DMS153 treated with DMSO at 0.1 percent for 48 hours (cell line): Measurements from ENCODE around the gene ASF1B.

ENCODE experiments used
- DNase-seq: peaks from one replicate; lab custom pipeline; 2025; ENCODE audit not compliant: unreplicated experiment; lab: John Stamatoyannopoulos, UW

ASF1B gene

DNA sequence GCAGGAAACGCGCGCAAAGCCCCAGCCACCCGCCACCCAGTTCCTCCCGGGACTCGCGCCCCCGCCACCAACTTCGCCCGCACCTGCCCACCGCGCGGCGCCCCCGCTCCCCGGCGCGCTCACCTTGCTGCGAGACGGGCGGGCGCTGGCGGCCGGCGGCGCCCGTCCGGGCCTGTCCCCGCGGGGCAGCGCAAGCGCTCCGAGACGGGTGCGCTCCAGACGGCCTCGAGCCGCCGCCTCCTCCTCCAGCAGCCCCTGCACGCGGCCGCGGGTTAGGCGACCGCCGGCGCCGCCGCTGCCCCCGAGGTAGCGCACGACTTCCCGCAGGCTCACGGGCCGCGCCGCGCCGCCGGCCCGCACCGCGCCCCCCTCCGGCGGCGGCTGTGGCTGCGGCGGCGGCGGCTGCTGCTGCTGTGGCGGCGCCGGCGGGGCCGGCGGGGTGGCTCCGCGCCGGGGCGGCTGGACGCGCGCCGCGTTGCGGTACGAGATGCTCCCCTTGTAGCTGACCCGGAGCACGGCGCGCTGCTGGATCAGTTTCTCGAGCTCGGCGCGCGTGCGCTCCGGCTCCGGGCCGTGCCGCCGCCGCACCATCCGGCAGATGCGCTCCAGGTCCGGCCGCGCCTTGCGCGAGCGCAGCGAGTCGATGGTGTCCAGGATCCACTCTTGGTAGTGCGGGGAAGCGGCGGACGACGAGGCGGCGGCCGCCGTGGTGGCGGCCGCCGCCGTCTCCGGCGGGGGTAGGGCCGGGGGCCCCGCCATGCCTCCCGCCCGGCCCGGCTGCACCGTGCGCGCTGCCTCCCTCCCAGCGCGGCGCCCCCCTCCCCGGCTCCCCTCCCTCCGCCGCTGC, 46.5 kb downstream of the ASF1B start:
- DNase-seq: peak; percentile 35

DNA sequence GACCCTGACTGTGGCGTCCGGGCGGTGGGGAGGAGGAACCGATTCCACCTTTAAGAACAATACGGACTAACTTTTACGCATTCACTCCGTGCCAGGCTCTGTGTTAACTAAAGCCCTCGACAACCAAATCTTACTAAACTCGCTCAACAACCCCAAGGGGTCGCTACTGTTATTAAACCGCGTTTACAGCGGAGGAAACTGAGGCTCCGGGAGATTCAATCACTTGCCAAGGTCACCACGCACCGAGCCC, 47.1 kb downstream of the ASF1B start:
- no peak for DNase-seq

DNA sequence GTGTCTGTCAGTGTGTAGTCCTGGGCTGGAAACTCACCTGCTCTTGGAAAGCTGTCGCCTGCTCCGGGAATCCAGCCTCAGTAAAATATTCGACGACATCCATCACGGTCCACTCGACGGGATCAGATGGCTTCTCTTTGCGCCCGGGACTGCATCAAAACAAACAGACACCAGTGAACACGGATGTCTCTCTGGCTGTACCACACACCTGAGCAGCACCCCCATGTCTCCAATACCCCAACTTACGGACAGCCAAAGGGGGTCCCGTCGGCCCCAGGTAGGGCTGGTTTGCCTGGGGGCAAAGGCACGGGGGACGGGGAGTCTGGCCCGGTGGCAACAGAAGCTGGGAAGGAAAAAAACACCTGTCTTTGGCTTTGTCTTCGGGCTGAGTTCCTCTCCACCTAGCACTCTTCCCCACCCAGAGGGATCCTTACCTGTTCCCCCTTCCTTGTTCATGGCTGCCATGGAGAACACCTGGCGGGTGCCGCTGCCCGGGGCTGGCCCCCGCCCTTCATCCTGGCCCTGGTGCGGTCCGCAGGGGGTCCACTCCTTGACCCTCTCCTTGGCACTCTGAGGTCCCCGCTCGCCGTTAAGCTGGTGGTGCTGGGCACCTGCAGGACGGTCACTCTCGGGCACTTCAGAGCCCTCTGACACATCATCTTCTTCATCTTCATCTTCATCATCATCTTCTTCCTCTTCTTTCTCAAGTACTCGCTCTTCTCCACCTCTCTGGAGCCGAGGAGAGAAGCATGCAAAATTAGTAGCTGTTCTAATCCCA, 47.6 kb downstream of the ASF1B start:
- DNase-seq: no peak

DNA sequence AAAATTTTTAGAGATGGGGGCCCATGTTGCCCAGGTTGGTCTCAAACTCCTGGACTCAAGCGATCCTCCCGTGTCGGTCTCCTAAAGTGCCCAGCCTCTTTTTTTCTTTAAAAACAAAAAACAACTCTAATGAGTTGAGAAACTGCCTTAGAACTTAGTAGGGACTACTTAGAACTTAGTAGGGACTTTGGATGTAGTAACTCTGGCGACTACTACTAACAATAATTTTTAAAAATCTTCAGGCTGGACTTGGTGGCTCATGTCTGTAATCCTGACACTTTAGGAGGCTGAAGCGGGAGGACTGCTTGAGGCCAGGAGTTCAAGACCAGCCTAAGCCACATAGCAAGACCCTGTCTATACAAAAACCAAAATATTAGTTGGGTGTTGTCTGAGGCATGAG, 50.3 kb downstream of the ASF1B start:
- DNase-seq: no peak

DNA sequence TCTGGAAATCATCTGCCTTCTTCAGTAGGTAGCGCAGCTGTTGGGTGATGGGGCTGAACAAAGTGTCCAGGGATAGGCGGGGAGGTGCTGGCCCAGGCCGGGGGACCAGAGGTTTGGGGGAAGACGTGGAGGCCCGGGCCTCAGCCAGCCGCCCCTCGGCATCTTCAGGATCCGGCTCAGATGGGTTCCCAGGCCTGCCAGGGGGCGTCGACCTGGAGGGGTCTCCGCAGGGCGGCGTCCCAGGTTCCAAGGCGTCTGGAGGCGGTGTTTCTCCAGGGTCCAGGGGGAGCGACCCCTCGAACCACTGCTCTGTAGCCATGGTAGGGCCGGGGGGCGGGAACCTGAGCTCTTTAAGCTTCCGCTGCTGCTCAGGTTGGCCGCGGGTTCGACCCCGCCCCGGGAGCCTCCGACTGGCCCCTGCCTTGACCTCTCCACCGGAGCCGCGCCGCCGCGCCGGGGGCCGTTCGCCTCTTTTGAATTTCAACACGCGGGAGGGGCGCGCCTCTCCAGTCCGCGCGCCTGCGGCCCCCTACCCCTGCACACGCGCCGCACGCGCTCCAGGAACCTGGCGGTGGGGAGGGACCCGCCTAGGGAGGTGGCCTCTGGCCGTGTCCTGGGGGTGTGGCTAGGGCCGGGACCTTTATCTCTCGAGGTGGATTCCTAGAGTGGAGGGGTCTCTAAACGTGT, 50.9 kb downstream of the ASF1B start, which contains the start of gene C19orf67:
C19orf67 (minus strand) TSS at position 475 of the 687 bp plus-strand sequence; CDS start at position 319, 156 bp downstream.
- DNase-seq: no peak

DNA sequence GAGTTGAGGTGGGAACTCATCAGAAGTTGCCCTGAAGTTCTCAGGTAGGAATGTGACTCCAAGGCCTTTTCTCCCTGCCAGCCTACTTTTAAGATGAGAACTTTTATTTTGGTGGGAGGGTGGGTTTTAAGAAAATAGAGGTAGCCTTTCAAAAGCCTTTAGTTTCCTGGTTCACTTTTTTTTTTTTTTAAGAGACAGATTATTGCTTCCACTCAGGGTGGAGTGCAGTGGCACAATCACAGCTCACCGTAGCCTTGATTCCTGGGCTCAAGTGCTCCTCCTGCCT, 53.8 kb downstream of the ASF1B start:
- DNase-seq: no peak

DNA sequence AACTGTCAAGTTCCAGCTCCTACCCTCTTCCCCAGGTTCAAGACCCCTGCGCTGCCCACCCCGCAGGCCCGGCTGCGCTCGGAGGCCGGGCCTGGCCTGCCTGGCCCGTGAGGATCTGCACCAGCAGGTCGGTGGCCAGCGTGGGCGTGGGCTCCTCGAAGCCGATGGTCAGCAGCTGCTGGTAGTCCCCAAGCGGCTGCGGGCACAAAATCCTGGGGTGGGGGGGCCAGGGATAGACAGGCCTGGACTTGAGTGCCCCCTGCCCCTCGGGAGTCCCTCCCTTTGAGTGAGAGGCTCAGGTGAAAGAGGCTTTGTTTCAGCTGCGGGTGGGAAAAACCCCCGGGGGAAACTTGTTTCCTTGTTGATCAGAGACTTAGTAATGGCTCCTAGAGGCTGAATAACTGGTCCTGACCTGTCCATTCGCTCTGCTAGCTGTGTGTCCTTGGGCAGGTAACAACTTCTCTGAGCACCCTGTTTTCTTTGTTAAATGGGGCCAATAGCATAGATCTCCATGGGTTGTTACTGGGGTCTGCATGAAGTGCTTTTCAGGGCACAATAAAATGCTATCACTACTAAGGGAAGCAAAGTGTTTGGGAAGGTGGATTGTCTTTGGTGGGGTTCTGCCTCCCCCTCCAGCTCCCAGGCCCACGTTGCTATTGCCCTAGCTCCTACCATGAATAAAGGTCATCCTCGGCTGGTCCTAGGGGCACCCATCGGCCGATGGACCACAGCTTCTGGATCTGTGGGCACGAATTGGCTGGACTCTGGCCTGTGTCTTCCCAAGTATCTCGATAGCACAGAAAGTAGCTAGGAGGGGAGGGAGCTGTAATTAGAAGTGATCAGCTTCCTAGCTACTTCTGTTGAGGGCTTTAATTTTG, 54.4 kb downstream of the ASF1B start:
- DNase-seq: no peak

DNA sequence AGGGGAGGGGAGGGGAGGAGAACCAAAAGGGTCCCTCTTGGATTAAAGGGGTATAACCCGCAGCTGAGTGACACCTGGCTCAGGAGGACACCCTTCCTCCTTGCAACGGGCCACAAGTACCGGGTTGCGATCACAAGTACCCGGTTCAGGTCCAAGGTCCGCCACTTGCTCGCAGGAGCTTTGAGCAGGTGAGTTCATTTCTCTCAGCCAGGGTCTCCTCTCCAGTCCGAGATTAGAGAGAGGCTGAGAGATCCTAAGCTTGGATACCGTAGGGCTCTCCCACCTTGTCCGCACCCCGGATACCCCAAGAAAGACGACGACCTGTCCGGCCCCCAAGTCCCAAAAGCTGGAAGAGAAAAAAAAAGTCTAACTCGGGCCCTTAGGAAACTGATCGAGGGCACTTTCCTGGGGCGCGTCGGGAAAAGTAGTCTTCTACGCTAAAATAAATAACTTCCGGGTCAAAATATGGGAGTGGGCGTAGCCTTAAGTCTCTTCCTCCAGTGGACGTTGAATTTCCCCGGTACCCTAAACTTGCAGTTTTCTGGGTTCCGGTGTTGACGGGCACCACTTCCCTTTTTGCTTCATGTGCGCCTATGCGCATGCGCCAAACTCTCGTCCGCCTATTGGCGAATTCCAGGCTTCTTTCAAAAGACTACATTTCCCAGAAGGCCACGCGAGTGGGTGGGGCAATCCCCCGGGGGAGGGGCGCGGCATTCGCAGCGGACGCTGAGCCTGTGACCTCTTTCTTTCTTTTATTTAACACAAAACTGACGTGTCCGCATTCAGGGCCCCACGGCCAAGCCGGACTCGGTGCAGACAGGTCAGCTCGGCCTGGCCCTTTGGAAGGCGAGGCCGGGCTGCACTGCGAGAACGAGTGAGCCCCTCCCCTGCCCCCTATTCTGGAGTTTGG, 55.2 kb downstream of the ASF1B start:
- DNase-seq: peak; percentile 96

DNA sequence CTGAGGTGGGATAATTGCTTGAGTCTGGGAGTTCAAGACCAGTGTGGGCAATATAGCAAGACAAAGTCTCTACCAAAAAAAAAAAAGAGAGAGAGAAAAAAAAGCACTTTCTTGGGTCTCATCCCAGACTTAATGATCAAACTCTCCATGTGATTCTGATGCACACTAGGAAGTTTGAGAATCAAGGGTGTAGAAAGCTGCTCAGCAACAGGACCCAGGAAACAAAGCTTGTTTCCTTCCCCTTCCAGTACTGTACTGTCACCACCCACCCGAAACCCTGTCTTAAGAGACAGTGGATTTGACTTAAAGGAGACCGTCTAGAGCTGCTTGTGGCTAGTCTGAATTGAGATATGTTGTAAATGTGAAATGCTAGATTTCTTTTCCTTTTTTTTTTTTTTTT, 58.0 kb downstream of the ASF1B start:
- DNase-seq: no peak

DNA sequence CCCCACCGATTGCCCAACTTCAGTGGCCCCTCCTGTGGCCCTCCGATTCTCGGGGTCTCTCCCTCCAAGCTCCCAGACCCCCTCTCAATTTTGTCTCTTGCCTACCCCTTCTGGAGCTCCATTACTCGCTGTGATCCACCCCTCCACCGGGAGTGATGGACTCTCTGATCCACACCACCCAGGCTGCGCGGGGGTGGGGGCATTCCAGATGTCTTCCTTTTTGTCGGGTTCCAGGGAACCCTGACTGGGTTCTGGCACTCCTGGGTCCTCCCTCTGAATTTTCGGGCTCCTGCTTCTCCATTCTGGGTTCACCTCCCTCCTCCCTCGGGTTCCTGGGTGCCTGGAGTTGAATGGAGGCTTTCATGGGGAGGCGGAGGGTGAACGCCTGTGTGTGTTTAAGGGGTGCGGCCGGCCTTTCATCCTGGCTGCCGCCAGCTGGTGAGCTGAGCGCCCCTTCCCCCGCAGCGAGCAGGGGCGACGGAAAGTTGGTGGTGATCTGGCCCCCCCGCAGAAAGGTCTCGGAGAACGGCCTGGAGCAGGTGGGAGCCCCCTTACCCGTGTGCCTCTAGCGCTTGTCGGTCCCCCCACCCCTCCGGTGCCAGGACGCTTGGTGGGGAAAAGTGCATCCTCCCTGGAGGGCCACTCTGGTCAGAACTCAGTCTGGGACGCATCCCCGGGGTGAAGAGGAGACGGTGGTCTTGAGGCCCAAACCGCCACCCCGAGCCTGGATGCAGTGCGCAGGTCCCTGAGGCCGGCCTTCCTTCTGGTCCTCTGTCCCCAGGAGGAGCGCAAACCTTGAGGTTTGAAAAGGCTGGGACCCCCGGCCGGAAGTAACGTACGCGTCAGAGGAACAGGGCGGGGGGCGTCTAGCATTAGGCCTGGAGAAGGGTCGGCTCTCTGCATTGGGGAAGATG, 62.2 kb downstream of the ASF1B start:
- DNase-seq: no peak

DNA sequence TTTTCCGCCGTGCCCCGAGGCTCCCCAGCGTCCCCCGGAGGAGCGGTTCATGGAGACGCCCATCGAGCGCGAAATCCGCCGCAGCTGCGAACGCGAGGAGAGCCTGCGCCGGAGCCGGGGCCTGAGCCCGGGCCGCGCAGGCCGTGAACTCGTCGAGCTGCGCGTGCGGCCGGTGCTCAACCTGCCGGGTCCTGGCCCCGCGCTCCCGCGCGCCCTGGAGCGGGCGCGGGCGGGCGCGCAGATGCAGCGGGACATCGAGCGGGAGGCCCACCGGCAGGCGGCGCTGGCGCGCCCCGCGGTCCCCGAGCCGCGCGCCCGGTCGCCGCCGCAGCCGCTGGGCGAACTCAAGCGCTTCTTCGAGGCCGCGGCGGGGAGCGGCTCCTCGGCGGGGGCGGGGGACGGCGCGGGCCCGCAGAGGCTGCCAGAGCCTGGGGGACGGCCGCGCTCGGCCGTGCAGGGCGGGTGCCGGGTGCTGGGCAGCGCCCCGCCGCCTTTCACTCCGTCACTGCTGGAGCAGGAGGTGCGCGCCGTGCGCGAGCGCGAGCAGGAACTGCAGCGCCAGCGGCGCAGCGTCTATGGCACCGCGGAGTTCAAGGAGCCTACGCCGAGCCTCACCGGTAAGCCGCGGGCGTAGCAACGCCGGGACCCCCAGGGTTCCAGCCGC, 63.0 kb downstream of the ASF1B start:
- peak; percentile 72 for DNase-seq

DNA sequence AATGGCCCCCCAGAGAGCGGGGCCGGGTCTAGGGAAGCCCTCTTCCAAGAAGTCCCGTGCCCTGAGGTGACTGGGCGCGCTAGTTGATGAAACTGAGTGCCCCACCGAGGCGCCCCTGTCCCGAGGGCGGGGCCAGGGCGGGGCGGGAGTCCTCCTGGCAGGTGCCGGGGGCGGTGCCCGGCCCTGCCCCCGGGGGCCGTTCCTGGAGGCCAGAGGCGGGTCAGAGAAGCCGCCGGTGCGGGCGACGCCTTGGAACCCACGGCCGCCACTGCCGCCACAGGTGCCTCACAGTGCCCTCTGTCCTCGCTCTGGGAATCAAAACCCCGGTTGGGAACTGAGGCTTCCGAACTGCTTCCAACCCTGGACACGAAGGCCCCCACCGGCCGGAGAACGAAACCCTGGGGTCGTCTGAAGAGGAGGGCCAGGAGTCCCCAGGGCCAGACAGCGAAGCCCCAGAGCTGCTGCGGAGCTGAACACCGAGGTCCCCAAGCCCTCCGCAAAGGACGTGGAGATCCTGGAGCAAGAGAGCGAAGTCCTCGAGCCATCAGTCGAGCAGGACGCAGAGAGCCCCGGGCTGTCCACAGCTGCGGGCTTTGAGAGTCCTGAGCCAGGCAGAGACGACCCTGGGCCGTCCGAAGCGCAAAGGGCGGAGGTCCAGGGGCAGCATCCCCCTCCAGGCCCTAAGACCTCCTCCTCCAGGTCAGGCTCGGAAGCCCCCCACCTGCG, 63.7 kb downstream of the ASF1B start, which contains the start of gene MISP3:
MISP3 (plus strand) TSS at position 252 of the 726 bp plus-strand sequence. CDS start 524 bp downstream, outside the sequence.
- peak; percentile 61 for DNase-seq

DNA sequence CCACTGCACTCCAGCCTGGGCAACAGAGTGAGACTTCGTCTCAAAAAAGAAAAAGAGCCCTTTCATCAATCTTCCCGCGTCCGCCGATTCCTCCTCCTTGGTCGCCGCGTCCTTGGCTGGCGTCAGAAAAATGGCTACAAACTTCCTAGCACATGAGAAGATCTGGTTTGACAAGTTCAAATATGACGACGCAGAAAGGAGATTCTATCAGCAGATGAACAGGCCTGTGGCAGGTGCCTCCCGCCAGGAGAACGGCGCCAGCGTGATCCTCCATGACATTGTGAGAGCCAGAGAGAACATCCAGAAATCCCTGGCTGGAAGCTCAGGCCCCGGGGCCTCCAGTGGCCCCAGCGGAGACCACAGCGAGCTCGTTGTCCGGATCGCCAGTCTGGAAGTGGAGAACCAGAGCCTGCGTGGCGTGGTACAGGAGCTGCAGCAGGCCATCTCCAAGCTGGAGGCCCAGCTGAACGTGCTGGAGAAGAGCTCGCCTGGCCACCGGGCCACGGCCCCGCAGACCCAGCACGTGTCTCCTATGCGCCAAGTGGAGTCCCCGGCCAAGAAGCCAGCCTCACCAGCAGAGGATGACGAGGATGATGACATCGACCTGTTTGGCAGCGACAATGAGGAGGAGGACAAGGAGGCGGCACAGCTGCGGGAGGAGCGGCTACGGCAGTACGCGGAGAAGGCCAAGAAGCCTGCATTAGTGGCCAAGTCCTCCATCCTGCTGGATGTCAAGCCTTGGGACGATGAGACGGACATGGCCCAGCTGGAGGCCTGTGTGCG, 65.9 kb downstream of the ASF1B start:
- no peak for DNase-seq
